OCI-M2 (cell line): ENCODE measurements around the gene CHRDL2.

Source experiments
- DNase-seq: peaks from one replicate; lab custom pipeline; 2025; ENCODE audit not compliant: unreplicated experiment; lab: John Stamatoyannopoulos, UW

CHRDL2 gene

DNA sequence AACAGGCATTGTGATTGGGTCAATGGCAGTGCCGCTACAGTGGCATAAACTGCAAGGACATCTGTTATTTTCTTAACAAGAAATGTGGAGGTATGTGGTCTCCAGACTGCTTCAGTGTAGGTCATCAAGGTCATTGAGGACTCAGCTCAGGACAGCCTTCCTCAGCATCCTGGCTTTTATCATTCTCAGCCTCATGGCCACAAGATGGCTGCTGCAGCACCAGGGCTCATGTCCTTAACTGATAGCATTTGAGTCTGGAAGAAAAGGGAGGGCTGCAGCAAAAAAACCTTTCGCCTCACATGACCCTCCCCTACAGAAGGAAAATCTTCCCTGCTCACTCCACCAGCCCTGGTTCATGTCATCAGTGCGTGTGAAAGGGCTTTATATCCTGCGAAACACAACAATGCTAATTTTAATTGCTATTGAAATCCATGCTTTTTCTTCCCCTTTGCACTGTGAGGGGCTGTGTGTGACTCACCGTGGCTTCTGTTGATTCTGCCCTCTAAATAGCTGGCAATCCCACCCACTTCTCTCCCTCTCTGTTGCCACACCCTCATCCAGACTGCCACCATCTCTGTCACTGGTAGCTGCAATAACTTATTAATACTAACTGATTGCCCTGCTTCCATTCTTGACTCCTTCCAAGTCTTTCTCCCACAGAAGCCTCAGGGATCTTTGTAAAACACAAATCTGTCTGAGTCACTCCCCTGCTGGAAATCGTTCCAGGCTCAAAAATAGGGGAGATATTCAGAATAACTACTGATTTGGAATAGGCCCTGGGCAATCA is 43.8 kb downstream of the CHRDL2 start:
- no peak for DNase-seq

DNA sequence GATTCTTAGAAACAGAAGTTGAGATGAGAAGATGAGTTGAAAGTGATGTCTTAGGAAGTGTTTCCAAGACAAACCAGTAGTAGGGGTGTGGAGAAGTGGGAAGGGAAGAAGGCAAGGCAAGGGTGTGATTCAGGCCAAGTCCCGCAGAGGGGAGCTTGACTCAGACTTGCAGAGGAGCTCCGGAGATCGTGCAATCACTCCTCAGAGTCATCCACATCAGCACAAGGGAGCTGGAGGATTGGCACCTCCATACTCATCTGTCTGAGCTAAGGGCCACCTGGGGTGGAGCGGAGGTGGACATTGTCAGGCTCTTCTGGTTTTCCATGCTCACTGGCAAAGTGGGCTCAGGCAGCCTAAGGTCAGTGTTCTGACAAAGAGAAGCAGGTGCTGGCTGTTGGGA is 44.4 kb downstream of the CHRDL2 start:
- no peak for DNase-seq

DNA sequence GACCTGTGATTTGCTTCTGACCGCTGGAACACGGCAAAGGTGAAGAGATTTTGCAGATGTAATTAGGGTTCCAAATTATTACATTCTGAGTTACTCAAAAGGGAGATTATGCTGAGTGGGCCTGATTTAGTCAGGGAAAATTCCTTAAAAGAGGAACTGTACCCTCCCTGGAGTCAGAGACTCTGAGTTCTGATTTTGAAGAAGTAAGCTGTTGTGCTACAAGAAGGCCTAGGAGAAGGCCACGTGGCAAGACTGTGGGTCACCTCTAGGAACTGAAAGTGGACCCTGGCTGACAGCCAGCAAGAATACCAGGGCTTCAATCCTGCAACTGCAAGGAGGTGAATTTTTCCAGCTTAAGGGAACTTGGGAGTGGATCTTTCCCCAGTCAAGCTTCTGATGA is 45.3 kb downstream of the CHRDL2 start:
- no peak for DNase-seq

DNA sequence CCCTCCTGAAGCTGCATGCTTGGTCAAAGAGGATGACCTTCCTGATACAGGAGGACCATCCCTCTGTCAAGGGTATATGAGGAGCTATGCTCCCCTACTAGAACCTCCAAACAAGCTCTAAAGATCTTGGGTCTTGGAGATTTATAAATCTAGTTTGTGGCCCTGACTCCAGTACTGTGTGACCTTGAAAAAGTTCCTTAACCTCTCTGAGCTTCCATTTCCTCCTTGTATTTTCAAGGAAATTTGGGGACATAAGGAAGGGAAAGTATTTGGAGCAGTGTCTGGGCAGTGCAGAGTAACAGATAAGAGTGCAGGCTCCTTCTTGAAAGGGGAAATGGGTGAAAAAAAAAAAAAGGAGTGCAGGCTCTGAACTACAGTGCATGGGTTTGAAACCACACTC is 45.9 kb downstream of the CHRDL2 start:
- DNase-seq: no peak

DNA sequence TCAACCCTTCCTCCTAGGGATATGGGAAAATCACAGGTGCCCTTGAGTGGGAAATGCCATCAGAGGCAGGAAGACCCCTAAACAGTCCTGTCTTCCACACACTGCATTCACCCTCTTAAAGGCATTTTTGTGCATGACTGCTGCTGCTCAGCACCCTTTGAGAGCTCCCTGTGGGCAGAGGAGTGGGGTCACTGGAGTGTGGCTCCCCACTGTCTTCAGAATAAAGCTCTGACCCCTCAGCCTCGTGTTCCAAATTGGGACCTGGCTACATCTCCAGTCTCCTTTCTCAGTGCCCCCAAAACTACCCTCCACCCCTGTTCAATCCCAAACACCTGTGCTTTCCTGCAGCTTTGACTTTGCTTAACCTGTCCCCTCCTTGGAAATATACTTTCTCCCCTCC is 46.6 kb downstream of the CHRDL2 start:
- DNase-seq: no peak

DNA sequence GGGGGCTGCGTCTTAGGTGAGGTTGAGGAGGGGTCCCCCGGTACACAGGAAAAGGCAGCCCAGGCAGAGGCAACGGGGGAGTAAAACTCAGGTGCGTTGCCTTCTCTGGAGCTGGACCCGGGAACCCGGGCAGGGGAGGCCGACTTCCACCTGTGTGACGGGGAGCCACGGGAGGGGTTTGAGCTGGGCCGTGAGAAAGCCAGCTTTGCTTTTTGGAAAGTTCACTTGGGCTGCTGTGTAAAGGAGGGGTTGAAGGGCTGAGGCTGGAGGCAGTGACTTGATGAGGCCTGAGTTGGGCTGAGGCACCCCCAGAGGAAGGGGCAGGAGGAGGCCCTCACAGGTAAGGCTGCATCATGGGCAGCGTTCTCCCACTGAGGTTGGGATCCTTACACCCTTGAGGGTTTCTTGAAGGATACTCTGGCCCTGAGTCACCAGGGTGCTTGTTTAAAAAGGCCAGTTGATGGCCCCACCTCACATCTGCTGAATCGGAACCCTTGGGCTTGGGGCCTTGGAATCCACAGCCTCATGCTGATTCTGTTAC is 47.2 kb downstream of the CHRDL2 start:
- no peak for DNase-seq

DNA sequence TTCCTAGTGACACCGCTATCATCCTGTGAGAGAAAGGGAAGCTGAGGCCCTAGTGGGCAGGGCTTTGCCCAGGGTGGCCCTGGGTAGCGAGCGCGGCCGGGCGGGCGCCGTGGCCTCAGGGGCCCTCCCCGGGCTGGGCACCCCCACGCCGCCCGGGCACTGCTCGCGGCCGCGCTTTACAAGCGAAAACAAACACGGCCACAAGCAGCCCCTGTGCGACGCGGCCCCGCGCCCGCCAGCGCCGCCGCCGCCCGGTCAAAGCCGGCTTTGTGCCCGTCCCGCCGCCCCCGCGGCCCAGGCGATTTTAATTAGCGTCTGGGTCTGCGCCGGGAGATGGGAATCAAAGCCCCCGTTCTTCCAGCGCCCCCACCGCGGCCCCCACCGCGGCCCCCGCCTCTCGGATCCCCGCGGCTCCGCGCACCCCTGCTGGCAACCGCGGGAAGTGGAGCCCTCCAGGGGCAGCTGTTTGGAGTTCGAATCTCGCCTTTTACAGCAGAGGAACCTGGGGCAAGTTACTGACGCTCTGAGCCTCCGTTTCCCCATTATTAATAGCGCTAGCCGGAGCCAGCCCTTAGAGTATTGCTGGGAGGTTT is 47.9 kb downstream of the CHRDL2 start:
- DNase-seq: no peak

DNA sequence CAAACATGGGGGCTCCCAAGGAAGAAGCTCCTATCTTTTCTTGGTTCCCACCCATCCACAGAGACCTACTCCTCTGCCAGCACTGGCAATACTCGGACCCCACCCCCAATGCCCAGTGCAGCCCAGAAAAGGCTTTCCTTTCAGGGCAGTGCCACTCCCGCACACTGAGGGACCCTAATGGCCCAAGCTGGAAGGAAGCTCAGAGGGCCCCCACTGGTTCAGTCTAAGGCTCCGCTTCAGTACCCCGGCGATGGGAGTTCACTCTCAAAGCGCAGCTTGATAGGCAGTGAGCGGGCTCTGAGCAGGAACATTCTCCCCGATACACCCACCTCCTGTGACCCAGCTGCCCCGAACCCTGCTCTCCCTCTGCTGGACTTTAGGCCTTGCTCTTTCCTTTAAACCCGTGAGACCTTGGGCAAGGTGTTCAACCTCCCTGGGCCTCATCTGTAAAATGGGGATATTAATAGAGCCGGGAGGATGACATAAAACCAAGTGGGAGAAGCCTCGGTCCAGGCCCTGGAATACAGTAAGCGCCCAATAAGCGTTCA is 48.4 kb downstream of the CHRDL2 start:
- DNase-seq: no peak

DNA sequence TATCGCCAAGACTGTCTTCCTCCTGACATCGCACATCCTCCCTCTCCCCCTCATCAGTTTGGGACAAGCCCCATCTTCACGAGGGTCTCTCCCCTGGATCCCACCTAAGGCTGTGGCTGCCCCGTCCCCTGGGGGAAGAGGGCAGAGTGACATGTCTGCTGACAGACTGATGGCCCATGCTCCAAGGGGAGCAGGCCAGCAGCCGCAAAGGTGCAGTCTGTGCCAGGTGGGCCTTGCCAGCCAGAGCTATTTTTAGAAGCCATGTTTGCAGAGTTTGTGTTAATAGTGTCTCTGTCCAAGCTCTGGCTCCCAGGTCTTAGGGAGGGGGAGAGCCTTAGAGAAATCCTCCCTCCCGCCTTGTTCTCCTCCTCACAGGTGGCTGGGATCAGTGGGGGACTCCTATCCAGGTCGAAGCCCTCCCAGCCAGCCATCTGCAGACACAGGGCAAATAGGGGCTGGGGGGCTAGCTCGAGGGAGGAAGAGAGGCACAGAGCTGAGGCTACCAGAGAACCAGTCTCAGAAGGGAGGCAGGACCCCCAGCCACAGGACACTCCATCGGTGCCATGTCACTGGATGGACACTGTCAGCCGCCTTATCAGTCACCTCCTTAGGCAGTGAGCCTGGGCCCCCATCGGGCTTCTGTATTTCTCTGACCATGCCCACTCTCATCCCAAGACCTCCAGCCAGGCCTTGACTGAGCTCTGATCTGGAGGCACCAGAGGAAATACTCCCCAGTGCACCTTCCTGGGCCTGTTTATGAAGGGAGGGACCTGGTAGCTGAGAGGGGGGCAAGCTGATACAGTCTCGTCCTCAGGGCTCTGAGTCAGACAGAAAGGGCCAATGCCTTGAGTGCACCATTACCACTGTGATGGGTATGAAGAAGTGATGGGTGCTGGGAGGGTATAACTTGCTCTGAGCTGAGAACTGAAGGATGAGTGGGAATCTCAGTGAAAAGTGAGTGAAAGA is 49.3 kb downstream of the CHRDL2 start:
- no peak for DNase-seq

DNA sequence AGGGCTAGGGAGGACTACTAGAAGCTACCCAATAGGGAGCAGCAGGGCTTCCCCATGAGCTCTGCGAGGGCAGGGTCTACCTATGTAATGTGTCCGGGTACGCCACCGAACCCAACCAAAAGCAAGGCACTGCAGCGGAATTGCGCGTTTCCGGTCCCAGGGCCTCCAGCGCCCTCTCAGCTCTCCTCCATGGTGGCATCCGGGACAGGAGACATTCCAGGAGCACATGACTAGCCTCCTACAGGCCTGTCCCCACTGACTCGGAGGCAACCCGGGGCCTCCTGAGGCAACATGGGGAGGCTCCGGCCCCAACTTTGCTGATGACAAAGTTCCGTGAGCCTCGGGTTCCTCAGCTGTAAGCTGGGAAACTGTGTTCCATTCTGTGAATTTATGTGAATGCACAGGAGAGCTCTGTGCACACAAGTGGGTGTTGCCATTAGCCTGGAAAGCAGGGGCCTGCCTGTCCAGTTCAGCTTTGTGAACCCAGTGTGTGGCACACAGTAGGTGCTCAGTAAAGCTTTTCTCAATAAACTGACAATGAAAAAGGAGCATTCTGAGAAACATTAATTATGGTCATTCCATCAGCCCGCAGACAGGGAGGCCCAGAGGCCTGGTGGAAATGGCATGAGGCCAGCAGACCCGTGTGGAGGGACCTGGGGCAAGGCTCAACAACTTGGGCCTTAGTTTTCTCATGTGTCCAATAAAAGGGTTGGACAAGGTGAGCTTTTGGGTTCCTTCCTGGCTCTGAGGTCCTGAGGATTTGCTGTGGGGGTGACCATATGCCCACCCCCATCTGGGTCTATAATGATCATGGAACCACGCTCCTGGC is 50.3 kb downstream of the CHRDL2 start:
- DNase-seq: no peak

DNA sequence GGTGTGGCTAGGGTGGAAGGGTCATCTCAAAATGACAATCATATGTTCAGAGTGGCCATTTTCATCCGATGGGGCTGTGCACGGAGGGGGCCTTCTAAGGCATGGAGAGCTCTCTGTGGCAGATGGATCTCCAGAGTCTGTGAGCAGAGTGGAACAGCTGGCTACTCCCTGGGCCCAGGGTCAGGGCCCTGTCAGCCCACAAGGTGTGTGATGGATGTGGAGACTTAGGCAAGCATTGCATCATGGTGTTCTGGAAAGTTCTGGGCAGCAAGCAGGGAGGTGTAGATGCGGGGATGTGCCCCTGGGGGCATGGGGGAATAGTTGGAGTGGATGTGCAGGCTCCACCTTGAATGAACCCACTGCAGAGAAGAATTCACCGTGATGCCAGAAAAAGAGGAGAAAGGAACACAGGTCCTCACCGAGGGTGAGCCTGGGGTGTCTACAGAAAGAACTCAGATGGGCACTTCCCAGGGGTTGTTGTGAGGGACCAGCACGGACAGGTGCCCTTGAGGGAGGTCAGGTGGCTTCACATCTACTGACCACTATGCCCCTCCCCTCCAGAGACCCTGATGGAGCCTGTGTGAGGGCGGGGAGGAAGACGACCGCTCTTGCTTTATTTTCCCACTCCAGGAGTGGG is 51.1 kb downstream of the CHRDL2 start:
- no peak for DNase-seq

DNA sequence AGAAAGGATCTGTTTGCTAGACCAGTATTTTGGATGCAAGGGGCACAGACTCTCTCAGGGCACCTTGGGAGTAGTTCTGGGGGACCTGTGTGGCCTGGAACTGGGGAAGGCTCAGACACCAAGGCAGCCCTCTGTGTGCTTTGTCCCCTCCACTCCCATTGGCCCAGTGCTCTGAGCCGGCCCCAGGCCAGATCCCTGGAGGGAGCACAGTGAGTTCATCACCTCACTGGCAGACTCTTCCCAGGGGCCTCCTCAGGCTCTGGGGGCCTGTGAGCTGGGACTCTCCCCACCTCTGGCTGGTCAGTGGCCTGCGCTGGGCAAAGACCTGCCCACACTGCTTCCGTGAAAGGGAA is 51.7 kb downstream of the CHRDL2 start:
- no peak for DNase-seq

DNA sequence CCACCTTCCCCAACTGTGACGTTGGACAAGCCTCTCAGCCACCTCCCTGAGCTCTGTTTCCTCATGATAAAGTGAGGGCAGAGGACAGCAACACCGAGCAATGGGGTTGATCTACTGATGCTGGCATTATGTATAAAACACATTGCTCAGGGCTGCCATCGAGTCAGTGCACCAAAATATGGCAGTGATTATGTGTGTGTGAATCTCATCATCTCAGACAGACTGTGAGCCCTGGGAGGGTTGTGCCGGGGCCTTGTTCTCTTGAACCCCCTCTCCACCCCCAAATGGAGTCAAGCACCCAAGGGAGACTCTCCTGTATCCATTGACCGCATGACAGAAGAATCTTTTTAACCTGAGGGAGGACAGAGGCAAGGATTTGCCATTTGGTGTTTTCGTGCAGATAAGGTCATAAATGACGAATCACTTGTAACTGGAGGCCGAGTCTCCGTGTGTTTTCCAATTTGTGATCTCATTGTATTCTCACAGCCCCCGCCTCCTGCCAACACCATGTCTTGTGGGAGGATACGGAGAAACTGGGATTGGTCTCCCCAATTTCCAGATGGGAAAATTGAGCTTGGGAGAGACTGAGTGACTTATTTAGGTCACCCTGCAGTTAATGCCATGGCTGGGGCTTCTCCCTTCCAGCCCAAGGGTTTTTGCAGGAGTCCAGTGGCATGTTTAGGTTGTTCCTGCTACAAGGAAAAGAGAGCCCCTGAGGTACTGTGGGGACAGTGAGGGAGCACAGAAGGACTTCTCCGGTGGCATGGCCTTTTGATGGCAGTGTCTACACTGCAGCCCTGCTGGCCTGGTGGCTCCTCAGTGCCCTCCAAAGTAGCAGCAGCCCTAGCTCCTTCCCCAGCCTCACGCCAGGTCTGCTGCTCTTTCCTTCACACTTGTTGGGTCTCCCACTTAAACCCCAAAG is 52.4 kb downstream of the CHRDL2 start:
- DNase-seq: no peak

DNA sequence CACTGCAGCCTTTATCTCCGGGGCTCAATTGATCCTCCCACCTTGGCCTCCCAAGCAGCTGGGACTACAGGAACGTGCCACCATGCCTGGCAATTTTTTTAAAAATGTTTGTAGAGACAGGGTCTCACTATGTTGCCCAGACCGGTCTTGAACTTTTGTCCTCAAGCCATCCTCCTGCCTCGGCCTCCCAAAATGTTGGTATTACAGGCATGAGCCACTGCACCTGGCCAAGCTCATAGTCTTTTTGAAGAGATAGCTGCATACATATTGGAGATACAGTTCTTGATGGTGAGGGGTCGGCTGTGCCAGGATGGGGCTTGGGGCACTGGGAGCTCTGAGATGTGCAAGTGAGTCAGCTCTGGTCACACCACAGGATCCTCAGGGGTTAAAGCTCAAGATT is 53.2 kb downstream of the CHRDL2 start:
- DNase-seq: no peak

DNA sequence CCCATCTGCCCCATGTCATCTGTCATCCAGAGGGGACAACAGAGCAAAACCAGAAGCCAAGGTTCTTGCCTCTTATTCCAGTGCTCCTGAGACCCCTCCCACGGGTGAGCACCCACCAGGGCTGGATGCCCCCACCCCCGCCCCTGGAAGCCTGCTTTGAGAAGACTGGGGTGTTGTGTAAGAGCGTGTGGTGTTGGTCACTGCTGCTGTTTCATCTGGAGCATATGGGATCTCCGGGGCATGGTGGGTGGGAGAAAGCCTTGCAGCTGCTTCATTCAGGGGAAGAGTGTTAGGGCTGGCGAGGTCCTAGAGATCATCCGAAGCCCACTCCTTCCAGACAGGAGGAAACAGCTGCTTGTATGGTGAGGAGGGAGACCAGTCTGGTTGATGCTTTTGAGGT is 54.1 kb downstream of the CHRDL2 start:
- no peak for DNase-seq

DNA sequence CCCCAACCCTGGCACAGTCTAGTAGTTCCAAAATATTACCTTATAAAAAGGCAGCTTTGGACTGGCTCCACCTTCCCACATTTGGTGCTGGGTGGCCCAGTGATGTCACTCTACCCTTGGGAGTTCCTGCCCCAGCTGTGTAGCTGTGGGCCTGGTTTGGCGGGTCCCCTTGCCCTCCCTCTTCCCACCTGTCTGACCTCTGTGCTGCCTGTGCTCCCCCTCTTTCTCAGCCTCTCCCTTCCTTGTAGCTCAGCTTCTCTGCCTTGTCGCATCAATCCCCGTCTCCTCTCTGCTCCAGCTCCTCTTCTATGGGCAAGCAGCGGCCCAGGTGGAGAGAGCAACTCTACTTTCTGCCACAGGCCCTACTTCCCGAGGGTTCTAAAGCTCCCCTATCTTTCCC is 54.6 kb downstream of the CHRDL2 start:
- no peak for DNase-seq

DNA sequence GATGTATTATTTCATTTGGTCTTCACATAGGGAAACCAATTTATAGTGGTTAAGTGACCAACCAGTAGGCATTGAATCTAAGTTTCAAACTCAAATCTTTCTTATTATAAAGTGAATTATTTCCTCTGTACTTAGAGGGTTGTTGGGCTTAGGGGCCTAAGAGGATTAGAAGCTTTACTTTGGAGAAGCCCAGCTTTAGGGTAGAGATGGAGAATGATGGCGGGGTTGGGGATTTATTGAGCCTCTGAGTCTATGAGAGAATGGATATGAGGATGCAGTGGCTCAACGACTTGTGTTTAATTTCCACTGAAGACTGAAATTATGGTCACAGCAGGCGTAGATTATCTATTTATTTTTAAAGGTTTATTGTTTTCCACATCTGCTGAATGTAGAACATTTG is 55.5 kb downstream of the CHRDL2 start:
- no peak for DNase-seq

DNA sequence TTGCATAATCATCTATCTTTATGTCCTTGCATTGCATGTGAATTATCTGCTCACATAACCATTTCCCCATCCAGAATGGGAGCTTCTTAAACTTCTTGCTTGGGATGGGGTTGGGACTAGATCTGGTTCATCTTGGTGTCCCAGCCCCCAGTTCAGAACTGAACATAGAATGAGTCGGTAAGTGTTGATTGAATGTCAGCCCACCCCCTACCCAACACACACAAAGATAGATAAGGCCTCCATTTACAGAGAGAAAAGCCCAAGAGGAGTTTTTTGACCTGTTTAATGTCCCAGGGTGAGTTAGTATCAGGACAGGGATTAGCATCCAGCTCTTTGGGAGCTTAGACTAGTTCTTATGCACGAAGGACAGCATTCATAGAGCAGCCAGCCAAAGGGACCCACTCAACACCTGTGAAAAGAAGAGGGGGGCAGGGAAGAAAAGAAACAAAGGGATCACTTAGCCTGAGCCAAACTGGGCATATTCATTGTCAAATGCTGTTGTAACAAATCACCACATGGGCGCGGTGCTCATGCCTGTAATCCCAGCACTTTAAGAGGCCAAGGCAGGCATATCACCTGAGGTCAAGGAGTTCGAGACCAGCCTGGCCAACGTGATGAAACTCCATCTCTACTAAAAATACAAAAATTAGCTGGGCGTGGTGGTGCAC is 57.4 kb downstream of the CHRDL2 start:
- DNase-seq: no peak
